Measurements from ENCODE around the gene HAUS2.
"Not testable (repeated sequence)": the region's sequence is repeated elsewhere in the genome, so short reads cannot be mapped to it uniquely, and the experiment has no call there.

Gene HAUS2

DNA sequence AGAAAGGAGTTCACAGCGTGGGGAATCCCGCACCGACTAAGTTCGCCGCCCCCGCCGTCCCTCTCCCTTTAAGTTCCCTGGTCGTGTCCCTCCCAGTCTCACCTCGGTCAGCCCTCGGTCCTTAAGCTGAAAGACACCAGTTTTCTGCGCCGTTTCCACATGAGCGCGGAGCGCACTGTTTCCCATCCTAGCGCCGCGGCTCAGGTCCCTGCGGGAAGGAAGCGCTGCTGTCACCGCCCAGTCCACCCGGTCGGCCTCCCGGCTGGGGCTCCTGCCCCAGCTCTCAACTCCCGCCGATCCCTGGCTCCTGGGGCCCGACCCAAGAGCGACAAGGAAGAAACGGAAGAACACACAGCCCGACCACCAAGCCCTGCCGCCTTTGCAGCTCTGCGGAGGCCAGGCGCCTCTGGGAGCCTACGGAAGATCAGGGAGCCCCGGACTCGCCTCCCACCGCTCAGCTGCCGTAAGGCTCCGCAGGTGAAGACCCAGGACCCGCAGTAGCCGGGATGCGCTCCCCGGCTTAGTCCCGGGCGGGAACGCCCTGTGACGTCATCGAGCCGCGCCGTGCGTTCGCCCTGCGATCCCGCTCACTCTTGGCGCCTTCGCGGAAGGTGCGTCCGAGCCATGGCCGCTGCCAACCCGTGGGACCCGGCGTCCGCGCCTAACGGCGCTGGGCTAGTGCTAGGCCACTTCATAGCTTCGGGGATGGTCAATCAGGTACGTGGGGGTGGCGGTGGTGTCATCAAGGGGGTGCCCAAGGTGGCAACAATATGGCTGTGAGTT, at the start of gene HAUS2, which contains the start of gene LRRC57:
HAUS2 (plus strand) TSS at position 590 of the 783 bp plus-strand sequence; CDS start at position 625, 35 bp downstream.
LRRC57 (minus strand) TSS at position 545 of the 783 bp plus-strand sequence; CDS start at position 186, 359 bp downstream.
- DNase-seq: peak in 1 of 2 experiments; percentile 34

DNA sequence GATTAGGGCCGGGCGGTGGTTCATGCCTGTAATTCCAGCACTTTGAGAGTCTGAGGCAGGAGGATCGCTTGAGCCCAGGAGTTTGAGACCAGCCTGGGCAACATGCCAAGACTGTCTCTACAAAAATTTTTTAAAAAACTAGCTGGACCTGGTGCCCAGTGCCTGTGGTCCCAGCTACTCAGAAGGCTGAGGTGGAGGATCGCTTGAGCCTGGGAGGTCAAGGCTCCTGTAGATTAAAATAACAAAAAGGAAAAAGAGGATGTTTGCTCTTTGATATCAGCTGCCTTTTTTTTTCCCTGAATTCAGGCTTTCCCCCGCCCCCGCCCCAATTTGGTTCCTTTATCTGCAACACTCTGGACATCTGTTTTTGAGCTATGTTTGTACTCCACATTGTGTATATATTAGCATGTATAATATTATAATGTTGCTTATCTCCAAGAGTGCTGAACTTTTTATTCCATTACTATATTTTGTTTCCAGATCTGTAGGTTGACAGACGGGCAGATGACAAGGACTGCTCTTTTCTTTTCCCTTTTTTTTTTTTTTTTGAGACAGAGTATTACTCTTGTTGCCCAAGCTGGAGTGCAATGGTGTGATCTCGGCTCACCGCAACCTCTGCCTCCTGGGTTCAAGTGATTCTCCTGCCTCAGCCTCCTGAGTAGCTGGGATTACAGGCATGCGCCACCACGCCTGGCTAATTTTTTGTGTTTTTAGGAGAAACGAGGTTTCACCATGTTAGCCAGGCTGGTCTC, 48.6 kb upstream of the HAUS2 start:
- DNase-seq: no peak

DNA sequence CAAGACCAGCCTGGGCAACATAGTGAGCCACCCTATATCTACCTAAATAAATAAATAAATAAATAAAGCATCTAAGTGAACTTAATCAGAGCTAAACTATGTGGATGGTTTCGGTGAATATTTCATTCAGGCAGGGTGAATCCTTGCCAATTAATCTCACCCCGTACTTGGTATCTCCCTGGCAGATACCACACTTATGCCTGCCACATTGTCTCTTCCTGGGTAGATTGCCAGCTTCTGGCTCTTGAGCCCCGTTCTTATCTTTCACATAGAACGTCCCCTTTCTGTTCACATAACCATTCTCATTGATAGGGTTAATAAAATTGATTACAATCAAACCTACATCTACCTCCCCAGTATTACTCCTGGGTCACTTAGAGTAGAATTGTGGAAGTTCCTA, 46.2 kb upstream of the HAUS2 start:
- DNase-seq: no peak

GRCh38 chr15:42503825-42504224, 44.8 kb upstream of the HAUS2 start:
- no peak for DNase-seq

DNA sequence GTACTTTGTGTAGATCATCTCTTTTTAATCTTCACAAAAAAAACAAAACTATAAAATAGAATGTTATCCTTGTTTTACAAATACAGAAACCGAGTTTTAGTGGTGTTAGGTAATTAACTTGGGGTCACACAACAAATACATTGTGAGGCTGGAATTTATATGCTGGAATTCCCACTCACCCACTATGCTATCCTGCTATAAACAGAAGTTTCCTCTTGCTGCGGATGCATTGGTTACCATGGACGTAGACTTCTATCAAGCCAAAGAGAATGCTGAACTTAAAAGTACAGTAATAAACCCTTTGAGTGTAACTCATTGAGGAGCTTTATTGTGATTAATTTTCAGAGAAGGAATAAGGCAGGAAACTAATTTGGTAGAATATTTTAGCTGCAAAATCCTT, 44.0 kb upstream of the HAUS2 start:
- no peak for DNase-seq

- no peak for DNase-seq
Measured at GRCh38 chr15:42507514-42507913, 41.1 kb upstream of the HAUS2 start.

- DNase-seq: no peak
Measured at GRCh38 chr15:42508263-42508690, 40.4 kb upstream of the HAUS2 start.

- no peak for DNase-seq
Measured at GRCh38 chr15:42510258-42511006, 38.2 kb upstream of the HAUS2 start.

GRCh38 chr15:42511007-42511391, 37.6 kb upstream of the HAUS2 start:
- no peak for DNase-seq

- no peak for DNase-seq
Measured at GRCh38 chr15:42523331-42523730, 25.3 kb upstream of the HAUS2 start.

GRCh38 chr15:42528970-42529369, 19.7 kb upstream of the HAUS2 start:
- no peak for DNase-seq

DNA sequence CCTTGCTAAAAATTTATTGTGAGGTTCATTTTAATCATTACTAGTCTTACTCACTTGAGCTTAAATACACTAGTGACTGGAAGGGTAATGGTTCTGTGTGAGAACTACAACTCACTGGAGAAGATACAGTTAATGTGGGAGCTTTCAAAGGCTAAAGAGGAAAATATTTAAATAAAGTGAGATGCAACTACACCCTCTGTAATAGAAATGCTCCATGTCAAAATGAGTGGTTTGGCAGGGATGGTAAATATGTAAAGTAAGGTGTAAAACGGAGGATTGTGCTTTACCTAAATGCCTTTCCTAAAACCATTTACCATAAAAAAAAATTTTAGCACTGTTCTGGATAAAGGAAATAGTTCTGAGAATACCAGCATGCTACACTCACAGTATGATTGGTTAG, 15.4 kb upstream of the HAUS2 start:
- DNase-seq: no peak

- DNase-seq: no peak
Measured at GRCh38 chr15:42544853-42545629, 3.6 kb upstream of the HAUS2 start.

GRCh38 chr15:42547918-42548248, 755 bp upstream of the HAUS2 start:
- no peak for DNase-seq

DNA sequence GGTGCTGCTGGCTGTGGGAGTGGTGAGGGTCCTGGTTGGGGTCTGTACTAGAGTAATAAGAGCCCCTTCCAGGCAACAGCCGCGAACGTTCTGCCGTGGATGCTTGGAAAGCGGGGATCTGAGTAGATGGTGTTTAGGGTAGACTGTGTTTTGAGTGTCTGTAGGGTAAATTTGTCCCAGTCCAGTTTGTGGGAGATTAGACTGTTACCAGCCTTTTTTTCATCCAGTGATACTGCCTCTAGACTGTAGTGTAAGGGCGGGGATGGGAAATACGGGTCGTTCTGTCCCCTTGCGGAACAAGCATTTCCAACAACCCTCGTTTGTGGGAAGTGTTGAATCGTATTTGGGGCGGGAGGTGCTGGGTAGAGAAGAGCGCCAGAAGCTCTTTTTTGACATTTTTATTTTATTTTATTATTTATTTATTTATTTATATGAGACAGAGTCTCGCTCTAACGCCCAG, 424 bp downstream of the HAUS2 start:
- no peak for DNase-seq

- no peak for DNase-seq
Measured at GRCh38 chr15:42549741-42550392, 1.2 kb downstream of the HAUS2 start.

DNA sequence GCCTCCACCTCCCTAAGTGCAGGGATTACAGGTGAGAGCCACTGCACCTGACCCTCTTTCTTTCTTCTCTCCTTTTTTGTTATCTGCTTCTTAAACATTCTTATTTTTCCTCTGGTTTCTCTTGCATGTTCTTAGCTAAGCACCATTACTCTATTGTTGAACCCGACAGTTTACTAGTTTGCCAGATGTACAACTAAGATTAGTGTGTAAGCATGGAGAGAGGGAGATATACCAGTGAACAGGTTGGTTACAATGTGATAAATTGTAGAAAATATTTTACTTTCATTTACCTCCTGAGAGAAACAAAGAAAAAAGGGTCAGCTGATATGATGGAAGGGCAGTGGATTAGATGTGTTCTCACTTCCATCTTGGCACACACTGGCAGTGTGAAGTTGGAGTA, 4.9 kb downstream of the HAUS2 start:
- no peak for DNase-seq

GRCh38 chr15:42556550-42557207, 8.0 kb downstream of the HAUS2 start:
- DNase-seq: not testable (repeated sequence)

- DNase-seq: no peak
Measured at GRCh38 chr15:42558739-42559138, 10.1 kb downstream of the HAUS2 start.

DNA sequence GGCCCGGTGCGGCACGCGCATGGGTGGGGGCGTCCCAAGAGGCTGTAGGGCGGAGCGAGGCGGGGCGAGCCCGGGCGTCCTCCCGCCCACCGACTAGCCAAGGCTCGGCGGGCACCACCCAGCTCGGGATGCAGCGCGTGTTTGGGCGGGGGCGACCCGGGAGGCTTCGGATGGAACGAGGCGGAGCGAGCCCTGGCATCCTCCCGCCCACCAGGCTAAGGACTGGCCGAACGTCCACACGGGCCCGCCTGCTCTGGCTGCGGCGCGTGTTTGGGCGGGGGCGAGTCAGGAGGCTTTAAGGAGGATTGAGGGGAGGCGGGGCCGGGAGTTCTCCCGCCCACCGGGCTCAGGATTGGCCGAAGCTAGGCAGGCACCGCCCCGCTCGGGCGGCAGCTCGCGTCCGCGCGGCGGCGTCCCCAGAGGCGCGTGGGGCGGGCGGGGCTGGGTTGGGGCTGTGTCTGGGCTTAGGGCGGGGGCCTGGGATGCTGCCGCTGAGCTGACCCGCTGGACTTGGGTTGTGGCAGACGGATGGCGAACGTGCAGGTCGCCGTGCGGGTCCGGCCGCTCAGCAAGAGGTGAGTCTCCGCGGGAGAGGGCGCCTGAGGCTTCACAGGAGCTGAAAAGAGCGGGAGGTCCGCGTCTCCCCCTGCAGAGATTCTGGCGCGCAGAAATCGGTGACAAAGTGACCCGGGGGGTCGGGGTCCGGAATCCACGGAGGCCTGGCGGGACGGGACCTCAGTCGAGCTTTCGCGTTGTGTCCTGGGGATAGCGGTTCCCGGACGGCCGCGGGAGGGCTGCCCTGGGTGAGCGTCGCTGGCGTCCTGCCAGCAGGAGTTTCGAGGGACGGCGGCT, 26.8 kb downstream of the HAUS2 start, which contains the start of gene STARD9:
STARD9 (plus strand) TSS at position 419 of the 852 bp plus-strand sequence; CDS start at position 529, 110 bp downstream.
- peak; percentile 94 to 95 for DNase-seq
